Left ventricle myocardium superior (tissue), 1 donor: ENCODE data around the gene HRH3. TPM values are rescaled to one million over a fixed set of nuclear protein-coding genes. Genes with fewer than 3 reads are reported as not detected.
A peak's percentile ranks its signal among the peaks of the same experiment; 100 is the strongest.

ENCODE experiments used
- ATAC-seq: fragments of 200-7000 bp; cut with Tn5 transposase; one replicate; pipeline ENCODE4 v1.9.1; 2020; ENCODE audit warnings: mild to moderate bottlenecking, moderate library complexity
- DNase-seq: peaks from one replicate; pipeline ENCODE4 v3.0.0-alpha.2; 2020
- intact Hi-C: fragments of 100-400 bp; cut with micrococcal nuclease; formaldehyde crosslinking; loops from one replicate; pipeline ENCODE4 v1.11.0; 2022
- total RNA-seq: library from RNA; stranded (reverse); fragmentation: NEBNext Ultra II Directional; extraction: Animal tissue kit (Norgen Biotek cat#: 25700); gene quantifications from one replicate; pipeline ENCODE4 v1.2.1, GENCODE V29; 2021
- donor health status: DM: no; HTN: yes; CAD: no; lungs with severe emphysema.

The HRH3 gene
- total RNA-seq, 1 donor from 2014 or later: not detected

DNA sequence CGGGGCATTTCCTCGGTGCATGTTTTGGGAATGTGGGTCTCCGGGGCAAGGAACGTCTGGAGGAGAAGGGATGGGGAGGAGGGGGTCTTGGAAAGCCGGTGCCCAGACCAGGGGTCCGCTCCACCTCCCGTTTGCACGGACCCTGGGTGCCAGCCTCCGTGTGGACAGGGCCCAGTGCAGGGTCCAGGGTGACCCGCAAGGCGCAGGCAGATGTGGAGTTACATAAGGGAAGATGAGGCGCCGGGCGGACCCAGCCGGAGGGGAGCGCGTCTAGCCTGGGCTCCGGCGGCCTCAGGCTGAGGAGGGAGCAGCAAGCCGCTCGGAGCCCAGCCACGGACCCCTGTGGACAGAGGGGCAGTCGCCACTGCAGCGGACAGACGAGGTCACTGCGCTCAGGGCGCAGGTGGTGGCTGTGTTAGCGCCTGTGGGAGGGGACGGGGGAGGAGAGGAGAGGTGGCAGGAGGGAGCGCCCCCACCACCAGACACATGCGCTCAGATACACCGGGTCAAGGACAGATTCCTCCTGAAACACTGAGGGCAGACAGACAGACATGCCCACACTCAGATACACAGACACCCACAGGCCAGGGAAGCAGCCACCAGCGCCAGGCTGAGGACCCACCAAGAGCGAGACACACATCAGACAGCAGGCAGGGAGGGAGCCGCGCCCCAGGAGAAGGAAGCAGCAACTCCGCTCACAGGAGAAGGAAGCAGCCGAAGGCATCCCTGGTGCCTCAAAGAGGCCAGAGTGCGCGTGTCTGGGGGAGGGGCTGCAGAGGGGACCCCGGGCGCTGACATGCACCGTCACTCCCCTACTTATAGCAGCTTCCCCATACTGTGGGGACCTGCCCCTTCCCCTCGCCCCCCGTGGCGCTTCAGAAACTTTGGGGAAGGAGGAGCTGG, 839 bp upstream of the HRH3 start:
- intact Hi-C loops: no loop called here
- DNase-seq (no peak), ATAC-seq (peak; percentile 21)

GRCh38 chr20:62219101-62219991, 732 bp downstream of the HRH3 start:
- ATAC-seq: no peak
- no peak for DNase-seq
- intact Hi-C loops: no loop called here

- intact Hi-C loops: no loop called here
- ATAC-seq (no peak), DNase-seq (no peak)
Measured at GRCh38 chr20:62217913-62218773, 1.9 kb downstream of the HRH3 start.

GRCh38 chr20:62216636-62217566, 3.2 kb downstream of the HRH3 start:
- ATAC-seq: no peak
- DNase-seq: no peak
- intact Hi-C loops: no loop called here

DNA sequence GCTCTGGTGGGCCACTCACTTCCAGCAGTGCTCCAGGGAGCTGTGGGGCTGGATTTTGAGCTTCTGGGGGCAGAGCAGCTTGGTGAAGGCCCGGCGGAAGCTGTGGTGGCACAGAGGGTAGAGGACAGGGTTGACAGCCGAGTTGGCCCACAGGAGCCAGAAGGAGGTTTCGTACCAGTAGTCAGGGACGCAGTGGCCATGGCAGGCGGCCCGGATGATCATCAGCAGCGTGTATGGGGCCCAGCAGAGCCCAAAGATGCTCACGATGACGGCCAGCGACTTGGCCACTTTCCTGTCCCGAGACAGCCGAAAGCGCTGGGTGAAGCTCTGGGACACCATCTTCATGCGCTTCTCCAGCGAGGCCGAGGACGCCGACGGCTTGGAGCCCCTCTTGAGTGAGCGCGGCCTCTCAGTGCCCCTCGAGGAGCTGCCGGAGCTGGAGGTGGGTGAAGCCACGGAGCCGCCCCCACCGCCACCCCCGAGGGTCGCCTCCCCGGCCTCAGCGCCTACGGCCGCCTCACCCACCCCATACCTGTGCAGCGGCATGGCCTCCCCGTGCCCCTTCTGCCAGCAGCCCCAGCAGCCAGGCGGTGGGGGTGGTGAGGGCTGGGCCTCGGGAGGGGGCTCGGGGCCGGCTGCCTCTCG, 4.0 kb downstream of the HRH3 start:
- no peak for DNase-seq
- intact Hi-C loops: no loop called here
- no peak for ATAC-seq

GRCh38 chr20:62215020-62215990, 4.8 kb downstream of the HRH3 start:
- intact Hi-C loops: no loop called here
- DNase-seq: no peak
- no peak for ATAC-seq

- DNase-seq: no peak
- intact Hi-C loops: no loop called here
- ATAC-seq: no peak
Measured at GRCh38 chr20:62214067-62214466, 6.0 kb downstream of the HRH3 start.

DNA sequence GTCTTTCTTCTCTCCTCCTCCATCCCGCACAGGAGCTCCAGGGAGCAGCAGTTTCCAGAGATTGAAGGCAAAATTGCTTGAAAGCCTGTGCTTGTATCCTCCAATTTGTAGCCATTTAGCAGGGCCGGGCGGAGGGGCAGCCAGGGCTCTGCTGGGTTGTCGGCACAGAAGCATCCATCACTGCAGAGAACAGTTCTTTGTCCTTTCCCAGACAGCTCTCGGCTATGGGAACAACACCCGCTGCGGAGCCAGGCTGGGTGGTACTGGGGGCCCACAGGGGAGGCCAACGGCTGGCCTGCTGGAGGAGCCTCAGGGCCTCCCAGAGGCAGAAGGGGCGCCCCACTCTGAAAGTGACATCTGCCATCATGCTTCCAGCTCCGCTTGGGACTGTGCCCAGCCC, 7.8 kb downstream of the HRH3 start:
- ATAC-seq (no peak), DNase-seq (peak; percentile 11)
- intact Hi-C loops: no loop called here

GRCh38 chr20:62211769-62212288, 8.2 kb downstream of the HRH3 start:
- DNase-seq (peak; percentile 16), ATAC-seq (no peak)
- intact Hi-C loops: no loop called here

DNA sequence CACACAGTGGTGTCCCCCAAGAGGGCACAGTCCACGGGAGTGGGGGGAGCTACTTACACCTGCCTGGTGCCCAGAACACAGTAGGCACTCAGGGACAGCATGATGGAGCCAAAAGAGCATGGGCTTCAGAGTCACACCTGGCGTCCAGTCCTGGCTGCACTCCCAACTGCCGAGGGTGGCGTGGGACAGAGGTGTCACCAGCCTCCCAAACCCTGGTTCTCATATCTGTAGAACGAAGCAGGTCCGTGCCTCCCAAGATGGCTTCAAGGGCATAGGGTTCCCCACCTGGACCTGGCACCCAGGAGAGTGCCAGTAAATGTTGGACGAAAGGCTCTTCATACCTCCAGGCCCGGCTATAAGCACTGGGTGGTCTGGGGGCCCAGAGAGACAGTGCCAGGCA, 8.9 kb downstream of the HRH3 start:
- ATAC-seq (no peak), DNase-seq (no peak)
- intact Hi-C loops: no loop called here

DNA sequence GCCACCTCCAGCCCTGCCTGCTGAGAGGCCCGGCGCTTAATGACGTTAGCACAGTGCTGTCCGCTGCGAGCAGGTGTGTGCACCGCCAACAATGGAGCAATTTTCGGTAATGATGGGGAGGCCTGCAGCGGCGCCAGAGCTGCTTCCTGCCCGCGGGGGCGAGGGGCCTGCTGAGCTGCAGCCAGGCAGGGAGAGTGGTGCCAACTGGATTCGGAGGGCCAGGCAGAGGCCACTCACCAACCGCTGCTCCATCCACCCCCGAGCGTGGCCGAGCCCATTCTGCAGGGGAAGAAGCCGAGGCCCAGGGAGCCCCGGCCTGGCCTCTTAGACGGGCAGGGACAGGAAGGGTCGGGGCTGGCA, 9.6 kb downstream of the HRH3 start:
- peak; percentile 23 for DNase-seq
- intact Hi-C loops: no loop called here
- ATAC-seq: no peak

- intact Hi-C loops: no loop called here
- ATAC-seq: no peak
- DNase-seq: peak; percentile 22
Measured at GRCh38 chr20:62209850-62210495, 10.1 kb downstream of the HRH3 start.

DNA sequence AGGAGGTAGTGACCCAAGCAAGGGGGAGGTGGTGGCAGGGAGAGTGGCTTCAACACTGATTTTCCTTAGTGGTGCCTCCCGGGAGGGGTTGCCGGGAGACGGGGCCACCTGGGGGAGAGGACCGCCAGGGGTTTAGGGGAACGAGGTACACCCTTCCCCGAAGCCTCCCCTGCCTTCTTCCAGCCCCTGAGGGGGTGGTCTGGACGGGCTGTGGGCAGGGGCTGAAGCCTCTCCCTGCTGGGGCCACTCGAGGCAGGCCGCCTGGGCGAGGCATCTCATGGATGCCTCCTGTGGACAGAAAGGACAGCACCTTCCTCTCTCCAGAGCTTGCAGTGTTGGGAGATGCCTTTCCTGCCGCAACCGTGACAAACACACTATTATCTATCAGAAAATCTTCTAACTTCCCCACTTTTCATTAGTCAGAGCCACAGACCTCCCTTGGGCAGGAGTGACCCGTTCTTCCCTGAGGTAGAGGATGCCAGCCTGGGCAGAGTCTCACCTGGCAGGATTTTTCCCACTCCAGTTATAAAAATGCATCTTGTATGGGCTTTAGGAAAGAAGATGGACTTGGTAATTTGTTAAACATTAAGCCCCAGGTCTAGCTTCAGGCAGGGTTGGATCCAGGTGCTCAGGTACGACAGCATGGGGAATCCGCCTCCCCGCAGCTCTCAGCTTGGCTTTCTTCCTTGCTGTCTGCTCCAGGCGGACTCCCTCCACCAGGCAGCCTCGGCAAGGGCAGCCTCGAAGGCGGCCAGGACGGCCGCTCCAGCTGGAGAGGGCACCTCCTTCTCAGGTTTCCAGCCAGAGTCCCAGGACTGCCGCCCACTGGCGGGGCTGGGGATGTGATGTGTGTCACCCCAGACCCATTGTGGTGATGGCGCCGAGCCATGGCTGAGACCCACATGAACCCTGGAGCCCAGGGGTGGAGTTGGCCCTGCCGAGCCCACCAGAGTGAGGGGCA, 11.0 kb downstream of the HRH3 start:
- intact Hi-C loops: no loop called here
- DNase-seq (peak; percentile 32), ATAC-seq (peak; percentile 21)

GRCh38 chr20:62208061-62208794, 11.8 kb downstream of the HRH3 start:
- DNase-seq (peak; percentile 19), ATAC-seq (no peak)
- intact Hi-C loops: no loop called here
